ENCODE results near the gene METTL22.

METTL22 gene

GRCh38 chr16:8591451-8591850 is 30.0 kb upstream of the METTL22 start:
- DNase-seq (ENCODE audit: low read depth, low spot score): no peak

GRCh38 chr16:8594149-8594666 is 27.3 kb upstream of the METTL22 start:
- no peak for DNase-seq (ENCODE audit: low read depth, low spot score)

- no peak for DNase-seq (ENCODE audit: low read depth, low spot score)
Measured at GRCh38 chr16:8595783-8596182, 25.7 kb upstream of the METTL22 start.

- DNase-seq (ENCODE audit: low read depth, low spot score): no peak
Measured at GRCh38 chr16:8596581-8596980, 24.9 kb upstream of the METTL22 start.

GRCh38 chr16:8600144-8600775 is 21.2 kb upstream of the METTL22 start:
- DNase-seq (ENCODE audit: low read depth, low spot score): no peak

GRCh38 chr16:8605554-8605953 is 15.9 kb upstream of the METTL22 start:
- no peak for DNase-seq (ENCODE audit: low read depth, low spot score)

- no peak for DNase-seq (ENCODE audit: low read depth, low spot score)
Measured at GRCh38 chr16:8607214-8607613, 14.3 kb upstream of the METTL22 start.

GRCh38 chr16:8611122-8611521 is 10.4 kb upstream of the METTL22 start:
- DNase-seq (ENCODE audit: low read depth, low spot score): no peak

- no peak for DNase-seq (ENCODE audit: low read depth, low spot score)
Measured at GRCh38 chr16:8611886-8612600, 9.5 kb upstream of the METTL22 start.

GRCh38 chr16:8614435-8615029 is 7.0 kb upstream of the METTL22 start:
- no peak for DNase-seq (ENCODE audit: low read depth, low spot score)

GRCh38 chr16:8619671-8620370 is 1.7 kb upstream of the METTL22 start:
- DNase-seq (ENCODE audit: low read depth, low spot score): no peak

GRCh38 chr16:8620535-8620934 is 963 bp upstream of the METTL22 start:
- DNase-seq (ENCODE audit: low read depth, low spot score): no peak

- no peak for DNase-seq (ENCODE audit: low read depth, low spot score)
Measured at GRCh38 chr16:8621222-8621571, 301 bp upstream of the METTL22 start.

GRCh38 chr16:8622315-8622656 is 788 bp downstream of the METTL22 start:
- no peak for DNase-seq (ENCODE audit: low read depth, low spot score)

GRCh38 chr16:8623634-8624033 is 2.1 kb downstream of the METTL22 start:
- no peak for DNase-seq (ENCODE audit: low read depth, low spot score)

GRCh38 chr16:8625491-8626087 is 4.1 kb downstream of the METTL22 start:
- DNase-seq (ENCODE audit: low read depth, low spot score): no peak

- no peak for DNase-seq (ENCODE audit: low read depth, low spot score)
Measured at GRCh38 chr16:8626946-8627345, 5.4 kb downstream of the METTL22 start.

GRCh38 chr16:8627456-8627855 is 6.0 kb downstream of the METTL22 start:
- DNase-seq (ENCODE audit: low read depth, low spot score): no peak

GRCh38 chr16:8628981-8629725 is 7.7 kb downstream of the METTL22 start:
- no peak for DNase-seq (ENCODE audit: low read depth, low spot score)

GRCh38 chr16:8630255-8630953 is 8.9 kb downstream of the METTL22 start:
- no peak for DNase-seq (ENCODE audit: low read depth, low spot score)

GRCh38 chr16:8631373-8631772 is 9.9 kb downstream of the METTL22 start:
- DNase-seq (ENCODE audit: low read depth, low spot score): no peak
